Body of pancreas (tissue), 4 donors: ENCODE data around the gene KATNIP. TPM values are rescaled to one million over a fixed set of nuclear protein-coding genes. Genes with fewer than 3 reads are reported as not detected.

Experiments
- ATAC-seq: fragments of 150-250 bp; one replicate; pipeline ENCODE4 v1.9.1; 2016
- DNase-seq, 4 donors: peaks; one replicate each; pipeline ENCODE4 v3.0.0-alpha.2; 2019
- H3K27ac ChIP-seq, 4 donors: fragments of 200-600 bp; sonication (generic); 1 replicate in 3 of 4; 2 replicates in 1 of 4; pipeline versions ENCODE4 v1.5.1 to v1.6.1; 2016 to 2019; ENCODE audit warnings: mild to moderate bottlenecking in 1 of 4, mixed read lengths in 1 of 4, moderate library complexity in 1 of 4
- H3K27me3 ChIP-seq, 2 donors: fragments of 200-600 bp; sonication (generic); one replicate each; pipeline ENCODE4 v1.6.0; 2016; ENCODE audit warnings: mild to moderate bottlenecking in 1 of 2
- H3K36me3 ChIP-seq, 2 donors: fragments of 200-600 bp; sonication (generic); replicated peaks in 1 of 2; 2 replicates each; pipeline ENCODE4 v1.5.1; 2016; ENCODE audit warnings: low read depth in 2 of 2; ENCODE audit not compliant: insufficient read depth in 1 of 2
- H3K4me1 ChIP-seq: fragments of 200-600 bp; sonication (generic); one replicate; pipeline ENCODE4 v1.6.0; 2016
- H3K4me3 ChIP-seq, 2 donors: fragments of 200-600 bp; sonication (generic); 1 replicate in 1 of 2; 2 replicates in 1 of 2; pipeline ENCODE4 v1.5.1; 2016 to 2019
- H3K9me3 ChIP-seq, 3 donors: fragments of 200-600 bp; sonication (generic); 1 replicate in 2 of 3; 2 replicates in 1 of 3; pipeline ENCODE4 v1.5.1; 2016
- POLR2A ChIP-seq, 3 donors: fragments of 450-650 bp; IDR thresholded peaks; one replicate each; pipeline ENCODE4 v1.6.1; 2016; ENCODE audit warnings: antibody characterized with exemption in 3 of 3, mild to moderate bottlenecking in 2 of 3
- WGBS, 2 donors: methylation state at CpG; one replicate each; pipeline ENCODE4 v1.1.5; 2017; 5-methylcytosine and 5-hydroxymethylcytosine counted together
- intact Hi-C: fragments of 100-400 bp; cut with DNase I; formaldehyde crosslinking; loops from one replicate; pipeline ENCODE4 v1.15.1; 2023
- total RNA-seq, 2 donors: library from RNA; depleted of rRNA; stranded (reverse); fragments of >200 nt; gene quantifications; one replicate each; pipeline ENCODE4 v1.1.0, GENCODE V29; 2016
- TF ChIP-seq, protein P1 (sequence below), 7 experiments: fragments of 450-650 bp in 4 of 7; fragments of 200-600 bp in 3 of 7; sonication (generic) in 3 of 7; IDR thresholded peaks; one replicate each; pipeline ENCODE4 v1.5.1; 2016 to 2019; ENCODE audit warnings: antibody characterized with exemption in 7 of 7

Gene KATNIP
- total RNA-seq, 2 donors from 2014 or later = 23.4 to 25.7 TPM

DNA sequence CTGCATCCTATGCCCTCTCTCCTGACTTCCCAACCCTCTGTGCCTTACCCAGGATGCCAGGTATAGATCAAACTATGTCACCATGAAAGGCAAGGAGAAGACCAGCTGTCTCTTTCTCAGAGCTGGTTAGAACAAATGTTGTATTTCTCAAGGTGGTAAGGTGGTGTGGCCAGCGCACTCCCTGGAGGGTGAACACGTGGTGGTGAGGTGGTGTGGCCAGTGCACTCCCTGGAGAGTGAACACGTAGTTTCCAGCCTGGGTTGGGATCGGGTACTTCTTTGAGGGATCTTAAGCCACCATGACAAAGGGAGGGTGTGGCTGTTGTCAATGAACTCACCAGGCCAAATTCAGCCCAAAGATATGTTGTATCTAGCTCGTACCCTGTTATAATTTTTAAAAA, 26.8 kb downstream of the KATNIP start:
- Histone ChIP-seq H3K27me3 (no peaks in the 10 kb centered on the region), H3K4me1 (peaks cover 58% of the 10 kb centered on the region), H3K27ac (peak overlapping the region; percentile 60 to 80 (median 68)), H3K4me3 (no peak overlapping the region), H3K36me3 (no peaks in the 10 kb centered on the region), H3K9me3 (no peaks in the 10 kb centered on the region)
- peak; percentile 94 for ATAC-seq
- TF ChIP-seq POLR2A (IDR thresholded peaks at IDR 0.05) = peak in 1 of 3 donors; percentile 43
- TF ChIP-seq, protein P1, sequence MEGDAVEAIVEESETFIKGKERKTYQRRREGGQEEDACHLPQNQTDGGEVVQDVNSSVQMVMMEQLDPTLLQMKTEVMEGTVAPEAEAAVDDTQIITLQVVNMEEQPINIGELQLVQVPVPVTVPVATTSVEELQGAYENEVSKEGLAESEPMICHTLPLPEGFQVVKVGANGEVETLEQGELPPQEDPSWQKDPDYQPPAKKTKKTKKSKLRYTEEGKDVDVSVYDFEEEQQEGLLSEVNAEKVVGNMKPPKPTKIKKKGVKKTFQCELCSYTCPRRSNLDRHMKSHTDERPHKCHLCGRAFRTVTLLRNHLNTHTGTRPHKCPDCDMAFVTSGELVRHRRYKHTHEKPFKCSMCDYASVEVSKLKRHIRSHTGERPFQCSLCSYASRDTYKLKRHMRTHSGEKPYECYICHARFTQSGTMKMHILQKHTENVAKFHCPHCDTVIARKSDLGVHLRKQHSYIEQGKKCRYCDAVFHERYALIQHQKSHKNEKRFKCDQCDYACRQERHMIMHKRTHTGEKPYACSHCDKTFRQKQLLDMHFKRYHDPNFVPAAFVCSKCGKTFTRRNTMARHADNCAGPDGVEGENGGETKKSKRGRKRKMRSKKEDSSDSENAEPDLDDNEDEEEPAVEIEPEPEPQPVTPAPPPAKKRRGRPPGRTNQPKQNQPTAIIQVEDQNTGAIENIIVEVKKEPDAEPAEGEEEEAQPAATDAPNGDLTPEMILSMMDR (IDR thresholded peaks at IDR 0.05) = no peak
- peak; percentile 80 to 91 (median 88) for DNase-seq
- intact Hi-C loops = no loop called here
- WGBS, 2 donors = 20 to 41% methylated on average over 4 to 5 of the region's 5 CpGs

DNA sequence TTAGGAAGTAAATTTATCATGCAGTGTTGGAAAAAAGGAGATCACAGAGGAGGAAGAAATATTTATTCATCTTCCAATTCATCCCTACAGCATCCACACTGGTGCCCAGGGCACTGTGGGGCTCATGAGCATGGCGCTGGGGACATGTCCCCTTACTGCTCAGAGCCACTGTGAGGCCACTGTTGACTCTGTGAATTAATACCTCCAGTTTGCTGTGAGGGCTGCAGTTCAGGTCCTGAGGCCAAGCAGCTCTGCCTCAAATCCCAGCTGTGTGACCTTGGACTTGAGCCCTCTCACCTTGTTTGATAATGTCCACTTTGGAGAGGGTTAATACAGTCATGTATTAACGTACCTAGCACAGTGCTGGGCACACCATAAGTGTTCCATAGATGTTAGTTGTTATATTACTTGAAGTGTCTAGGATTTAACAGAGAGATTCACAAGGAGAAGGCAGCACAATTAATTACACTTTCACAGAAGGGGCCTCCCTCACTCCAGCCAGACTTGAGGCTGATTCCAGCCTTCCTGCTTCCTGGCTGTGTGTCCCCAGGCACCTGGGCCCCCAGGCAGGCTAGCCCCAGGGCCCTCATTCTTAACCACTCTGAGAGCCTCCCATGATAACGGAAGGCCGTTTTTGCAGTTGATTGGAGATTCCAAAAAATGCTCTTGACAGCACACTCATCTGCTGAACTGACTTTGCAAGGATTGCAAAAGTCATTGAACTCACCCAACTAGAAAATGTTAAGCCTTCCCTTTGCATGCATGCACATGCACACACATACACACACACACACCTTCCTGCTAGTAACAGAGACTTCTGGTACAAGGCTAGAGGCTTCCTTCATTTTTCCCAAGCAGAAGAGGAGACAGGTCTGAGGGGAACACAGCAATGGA, 29.4 kb downstream of the KATNIP start:
- 42 to 54% methylated on average over 4 of the region's 4 CpGs for WGBS, 2 donors
- intact Hi-C loops = no loop called here
- DNase-seq (peak in 3 of 4 donors; percentile 28 to 41 (median 36)), ATAC-seq (no peak)
- TF ChIP-seq, protein P1 (IDR thresholded peaks at IDR 0.05) = no peak
- TF ChIP-seq POLR2A (IDR thresholded peaks at IDR 0.05) = no peak
- no peak overlapping the region for H3K4me3 ChIP-seq
- no peaks in the 10 kb centered on the region for H3K9me3 ChIP-seq
- no peaks in the 10 kb centered on the region for H3K36me3 ChIP-seq
- H3K27ac ChIP-seq = peak overlapping the region; percentile 61 to 80 (median 68)
- H3K4me1 ChIP-seq = peaks cover 67% of the 10 kb centered on the region
- no peaks in the 10 kb centered on the region for H3K27me3 ChIP-seq

GRCh38 chr16:27582883-27583282, 32.9 kb downstream of the KATNIP start:
- DNase-seq (peak in 2 of 4 donors; percentile 19 to 28), ATAC-seq (peak; percentile 30)
- intact Hi-C loops = no loop called here
- peaks cover 41% of the 10 kb centered on the region for H3K4me1 ChIP-seq
- H3K4me3 ChIP-seq = no peak overlapping the region
- no peaks in the 10 kb centered on the region for H3K27me3 ChIP-seq
- no peak for TF ChIP-seq POLR2A (IDR thresholded peaks at IDR 0.05)
- TF ChIP-seq, protein P1 (IDR thresholded peaks at IDR 0.05) = no peak
- H3K27ac ChIP-seq = peak overlapping the region in 1 of 4 donors; percentile 1
- H3K9me3 ChIP-seq = no peaks in the 10 kb centered on the region
- 13 to 14% methylated on average over 2 of the region's 2 CpGs for WGBS, 2 donors
- no peaks in the 10 kb centered on the region for H3K36me3 ChIP-seq

- DNase-seq (no peak), ATAC-seq (no peak)
- Histone ChIP-seq H3K9me3 (no peaks in the 10 kb centered on the region), H3K27me3 (no peaks in the 10 kb centered on the region), H3K36me3 (no peaks in the 10 kb centered on the region), H3K4me3 (no peak overlapping the region), H3K27ac (peak overlapping the region in 1 of 4 donors; percentile 1), H3K4me1 (peaks cover 34% of the 10 kb centered on the region)
- no peak for TF ChIP-seq POLR2A (IDR thresholded peaks at IDR 0.05)
- TF ChIP-seq, protein P1 (IDR thresholded peaks at IDR 0.05) = no peak
- WGBS, 2 donors = 94 to 100% methylated on average over 1 of the region's 1 CpG
- intact Hi-C loops = no loop called here
Measured at GRCh38 chr16:27583634-27584033, 33.7 kb downstream of the KATNIP start.
